ENCODE results near the gene ZBTB11.

DNA sequence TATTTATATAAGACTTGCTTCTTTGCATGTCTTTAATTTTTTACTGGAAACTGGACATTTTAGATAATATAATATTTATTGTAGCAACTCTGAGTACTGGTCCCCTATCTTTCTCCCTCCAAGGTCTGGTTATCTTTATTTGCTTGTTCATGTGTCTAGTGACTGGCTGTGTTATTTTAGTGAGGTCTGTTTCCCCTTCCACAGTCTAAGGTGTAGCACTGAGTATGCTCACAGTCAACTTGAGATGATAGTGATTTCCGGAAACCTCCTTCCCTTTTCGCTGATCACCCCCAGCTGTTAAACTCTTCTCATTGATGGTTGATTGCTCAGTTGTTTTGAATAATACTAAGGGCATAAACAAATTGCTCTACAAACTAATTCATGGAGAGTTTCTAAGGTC is 65.9 kb downstream of the ZBTB11 start:
- TF ChIP-seq EZH2 (IDR thresholded peaks at IDR 0.05; ENCODE audit: borderline replicate concordance, control insufficient read depth, low read depth, low read length) (no peak), RCOR1 (conservative IDR thresholded peaks at IDR 0.05; ENCODE audit: low read depth, low read length) (no peak), YBX1 (IDR thresholded peaks at IDR 0.05) (no peak), POLR2AphosphoS2 (IDR thresholded peaks at IDR 0.05; ENCODE audit: low read depth, low read length) (no peak), ZNF24 (IDR thresholded peaks at IDR 0.05) (no peak), NRF1 (conservative IDR thresholded peaks at IDR 0.05; ENCODE audit: low read depth, low read length) (no peak), POLR2A (IDR thresholded peaks at IDR 0.05; ENCODE audit: low read depth, low read length) (no peak), SRF (IDR thresholded peaks at IDR 0.05; ENCODE audit: low read depth in 2 of 2, low read length in 2 of 2) (no peak), PAX8 (IDR thresholded peaks at IDR 0.05) (no peak), NR2C1 (IDR thresholded peaks at IDR 0.05) (no peak)
- TF ChIP-seq, protein P1, sequence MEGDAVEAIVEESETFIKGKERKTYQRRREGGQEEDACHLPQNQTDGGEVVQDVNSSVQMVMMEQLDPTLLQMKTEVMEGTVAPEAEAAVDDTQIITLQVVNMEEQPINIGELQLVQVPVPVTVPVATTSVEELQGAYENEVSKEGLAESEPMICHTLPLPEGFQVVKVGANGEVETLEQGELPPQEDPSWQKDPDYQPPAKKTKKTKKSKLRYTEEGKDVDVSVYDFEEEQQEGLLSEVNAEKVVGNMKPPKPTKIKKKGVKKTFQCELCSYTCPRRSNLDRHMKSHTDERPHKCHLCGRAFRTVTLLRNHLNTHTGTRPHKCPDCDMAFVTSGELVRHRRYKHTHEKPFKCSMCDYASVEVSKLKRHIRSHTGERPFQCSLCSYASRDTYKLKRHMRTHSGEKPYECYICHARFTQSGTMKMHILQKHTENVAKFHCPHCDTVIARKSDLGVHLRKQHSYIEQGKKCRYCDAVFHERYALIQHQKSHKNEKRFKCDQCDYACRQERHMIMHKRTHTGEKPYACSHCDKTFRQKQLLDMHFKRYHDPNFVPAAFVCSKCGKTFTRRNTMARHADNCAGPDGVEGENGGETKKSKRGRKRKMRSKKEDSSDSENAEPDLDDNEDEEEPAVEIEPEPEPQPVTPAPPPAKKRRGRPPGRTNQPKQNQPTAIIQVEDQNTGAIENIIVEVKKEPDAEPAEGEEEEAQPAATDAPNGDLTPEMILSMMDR (IDR thresholded peaks at IDR 0.05 in 2 of 3, conservative IDR thresholded peaks at IDR 0.05 in 1 of 3; ENCODE audit: control insufficient read depth in 2 of 3, extremely low read depth in 1 of 3, insufficient read depth in 1 of 3, low read depth in 3 of 3, low read length in 3 of 3), result no peak
- TF ChIP-seq, protein P2, sequence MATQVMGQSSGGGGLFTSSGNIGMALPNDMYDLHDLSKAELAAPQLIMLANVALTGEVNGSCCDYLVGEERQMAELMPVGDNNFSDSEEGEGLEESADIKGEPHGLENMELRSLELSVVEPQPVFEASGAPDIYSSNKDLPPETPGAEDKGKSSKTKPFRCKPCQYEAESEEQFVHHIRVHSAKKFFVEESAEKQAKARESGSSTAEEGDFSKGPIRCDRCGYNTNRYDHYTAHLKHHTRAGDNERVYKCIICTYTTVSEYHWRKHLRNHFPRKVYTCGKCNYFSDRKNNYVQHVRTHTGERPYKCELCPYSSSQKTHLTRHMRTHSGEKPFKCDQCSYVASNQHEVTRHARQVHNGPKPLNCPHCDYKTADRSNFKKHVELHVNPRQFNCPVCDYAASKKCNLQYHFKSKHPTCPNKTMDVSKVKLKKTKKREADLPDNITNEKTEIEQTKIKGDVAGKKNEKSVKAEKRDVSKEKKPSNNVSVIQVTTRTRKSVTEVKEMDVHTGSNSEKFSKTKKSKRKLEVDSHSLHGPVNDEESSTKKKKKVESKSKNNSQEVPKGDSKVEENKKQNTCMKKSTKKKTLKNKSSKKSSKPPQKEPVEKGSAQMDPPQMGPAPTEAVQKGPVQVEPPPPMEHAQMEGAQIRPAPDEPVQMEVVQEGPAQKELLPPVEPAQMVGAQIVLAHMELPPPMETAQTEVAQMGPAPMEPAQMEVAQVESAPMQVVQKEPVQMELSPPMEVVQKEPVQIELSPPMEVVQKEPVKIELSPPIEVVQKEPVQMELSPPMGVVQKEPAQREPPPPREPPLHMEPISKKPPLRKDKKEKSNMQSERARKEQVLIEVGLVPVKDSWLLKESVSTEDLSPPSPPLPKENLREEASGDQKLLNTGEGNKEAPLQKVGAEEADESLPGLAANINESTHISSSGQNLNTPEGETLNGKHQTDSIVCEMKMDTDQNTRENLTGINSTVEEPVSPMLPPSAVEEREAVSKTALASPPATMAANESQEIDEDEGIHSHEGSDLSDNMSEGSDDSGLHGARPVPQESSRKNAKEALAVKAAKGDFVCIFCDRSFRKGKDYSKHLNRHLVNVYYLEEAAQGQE (IDR thresholded peaks at IDR 0.05; ENCODE audit: low read depth, low read length), result no peak
- TF ChIP-seq, protein P3, sequence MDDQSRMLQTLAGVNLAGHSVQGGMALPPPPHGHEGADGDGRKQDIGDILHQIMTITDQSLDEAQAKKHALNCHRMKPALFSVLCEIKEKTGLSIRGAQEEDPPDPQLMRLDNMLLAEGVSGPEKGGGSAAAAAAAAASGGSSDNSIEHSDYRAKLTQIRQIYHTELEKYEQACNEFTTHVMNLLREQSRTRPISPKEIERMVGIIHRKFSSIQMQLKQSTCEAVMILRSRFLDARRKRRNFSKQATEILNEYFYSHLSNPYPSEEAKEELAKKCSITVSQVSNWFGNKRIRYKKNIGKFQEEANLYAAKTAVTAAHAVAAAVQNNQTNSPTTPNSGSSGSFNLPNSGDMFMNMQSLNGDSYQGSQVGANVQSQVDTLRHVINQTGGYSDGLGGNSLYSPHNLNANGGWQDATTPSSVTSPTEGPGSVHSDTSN (IDR thresholded peaks at IDR 0.05; ENCODE audit: insufficient replicate concordance, low read depth, low read length), result no peak
- TF ChIP-seq, protein P4, sequence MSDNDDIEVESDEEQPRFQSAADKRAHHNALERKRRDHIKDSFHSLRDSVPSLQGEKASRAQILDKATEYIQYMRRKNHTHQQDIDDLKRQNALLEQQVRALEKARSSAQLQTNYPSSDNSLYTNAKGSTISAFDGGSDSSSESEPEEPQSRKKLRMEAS (IDR thresholded peaks at IDR 0.05; ENCODE audit: low read depth, low read length), result no peak
